SK-N-SH treated with all-trans-retinoic acid at 6 μM for 48 hours (cell line): ENCODE results near the gene UGT2B17.

ENCODE experiments used
- ATAC-seq: fragments of 200-7000 bp; cut with Tn5 transposase; 3 replicates; pipeline ENCODE4 v1.9.1; 2020; ENCODE audit warnings: mild to moderate bottlenecking, moderate library complexity
- BACH2 ChIP-seq: fragments of 250-450 bp; sonication (Bioruptor Pico); IDR thresholded peaks from 2 replicates; pipeline ENCODE4 v1.9.0; 2021; ENCODE audit warnings: mild to moderate bottlenecking, borderline replicate concordance
- CSDC2 ChIP-seq: fragments of 250-450 bp; sonication (Bioruptor Pico); IDR thresholded peaks from 2 replicates; pipeline ENCODE4 v1.5.0; 2020; ENCODE audit warnings: mild to moderate bottlenecking, moderate library complexity
- ESRRG ChIP-seq: fragments of 250-450 bp; sonication (Bioruptor Pico); IDR thresholded peaks from 2 replicates; pipeline ENCODE4 v1.6.1; 2021; ENCODE audit warnings: mild to moderate bottlenecking
- GLIS3 ChIP-seq: fragments of 250-450 bp; sonication (Bioruptor Pico); IDR thresholded peaks from 2 replicates; pipeline ENCODE4 v1.5.0; 2020; ENCODE audit warnings: mild to moderate bottlenecking, moderate library complexity
- OSR1 ChIP-seq: fragments of 250-450 bp; sonication (Bioruptor Pico); IDR thresholded peaks from 2 replicates; pipeline ENCODE4 v1.8.0; 2022; ENCODE audit warnings: moderate library complexity, mild to moderate bottlenecking, inconsistent platforms
- SNAI2 ChIP-seq: fragments of 250-450 bp; sonication (Bioruptor Pico); IDR thresholded peaks from 2 replicates; pipeline ENCODE4 v1.5.0; 2020; ENCODE audit warnings: mild to moderate bottlenecking, moderate library complexity
- TCF4 ChIP-seq: fragments of 250-450 bp; sonication (Bioruptor Pico); IDR thresholded peaks from 2 replicates; pipeline ENCODE4 v1.8.0; 2021; ENCODE audit warnings: mild to moderate bottlenecking, moderate library complexity, borderline replicate concordance
- ZC3H10 ChIP-seq: fragments of 250-450 bp; sonication (Bioruptor Pico); IDR thresholded peaks from 2 replicates; pipeline ENCODE4 v1.5.1; 2021; ENCODE audit warnings: mild to moderate bottlenecking, moderate library complexity
- ZFP30 ChIP-seq: fragments of 450-650 bp; formaldehyde crosslinking; IDR thresholded peaks from 2 replicates; pipeline ENCODE4 v1.5.0; 2022; ENCODE audit warnings: mild to moderate bottlenecking, moderate library complexity
- ZNF8 ChIP-seq: fragments of 450-650 bp; formaldehyde crosslinking; IDR thresholded peaks from 2 replicates; pipeline ENCODE4 v1.5.0; 2020; ENCODE audit warnings: mild to moderate bottlenecking, moderate library complexity

The UGT2B17 gene

DNA sequence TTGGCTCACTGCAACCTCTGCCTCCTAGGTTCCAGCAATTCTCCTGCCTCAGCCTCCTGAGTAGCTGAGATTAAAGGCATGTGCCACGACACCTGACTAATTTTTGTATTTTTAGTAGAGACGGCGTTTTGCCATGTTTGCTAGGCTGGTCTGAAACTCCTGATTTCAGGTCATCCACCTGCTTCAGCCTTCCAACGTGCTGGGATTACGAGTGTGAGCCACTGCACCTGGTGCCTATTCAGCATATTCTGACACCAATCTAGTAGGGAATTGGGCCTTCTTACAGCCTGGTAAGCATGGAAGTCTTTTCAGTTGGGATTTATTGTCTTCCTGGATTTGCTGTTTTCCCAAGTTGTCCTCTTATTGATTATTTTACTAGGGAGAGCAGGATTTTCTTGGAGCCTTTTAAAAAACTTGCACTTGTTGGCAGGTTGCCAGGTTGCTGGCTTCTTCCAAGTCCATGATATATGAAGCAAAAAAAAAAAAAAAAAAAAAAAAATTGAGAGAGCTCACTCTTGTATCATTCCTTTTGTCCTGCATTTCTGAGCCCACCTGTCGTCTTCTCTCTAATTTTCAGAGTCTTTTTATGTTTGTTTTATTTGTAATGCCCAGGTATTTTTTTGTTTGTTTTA lies 85.2 kb downstream of the UGT2B17 start:
- no peak for ATAC-seq
- TF ChIP-seq ZNF8 = no peak
- TF ChIP-seq CSDC2 = no peak
- no peak for TF ChIP-seq ZC3H10 (CRISPR knock-in tag)
- TF ChIP-seq ESRRG (CRISPR knock-in tag) = no peak
- no peak for TF ChIP-seq ZFP30 (CRISPR knock-in tag)
- TF ChIP-seq SNAI2 (CRISPR knock-in tag) = no peak

DNA sequence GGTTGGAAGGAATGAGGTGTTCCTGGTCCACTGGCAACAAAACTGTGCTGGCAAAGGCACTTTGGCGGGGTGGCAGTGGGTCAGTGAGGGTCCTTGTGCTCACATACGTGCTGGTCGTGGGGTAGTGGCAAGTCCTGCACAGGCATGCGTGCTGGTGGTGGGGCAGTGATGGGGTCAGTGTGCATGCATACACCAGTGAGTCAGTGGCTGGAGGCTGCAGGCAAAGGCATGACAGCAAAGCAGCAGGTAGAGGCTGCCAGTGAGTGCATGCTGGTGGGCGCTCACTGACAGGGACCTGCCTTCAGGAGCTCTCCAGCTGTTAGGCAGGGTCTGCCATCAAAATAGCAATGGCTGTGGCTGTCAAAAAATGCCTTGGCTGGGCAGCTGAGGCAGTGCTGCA lies 86.8 kb downstream of the UGT2B17 start:
- ATAC-seq = no peak
- no peak for TF ChIP-seq TCF4 (CRISPR knock-in tag)
- no peak for TF ChIP-seq GLIS3 (CRISPR knock-in tag)
- TF ChIP-seq OSR1 (CRISPR knock-in tag) = no peak
- no peak for TF ChIP-seq BACH2 (CRISPR knock-in tag)
- no peak for TF ChIP-seq ZNF8
